Mucosa of descending colon (tissue), 3 donors: ENCODE data around the gene CREB3L1. TPM values are rescaled to one million over a fixed set of nuclear protein-coding genes. Genes with fewer than 3 reads are reported as not detected.
A peak's percentile ranks its signal among the peaks of the same experiment; 100 is the strongest.

Experiments
- ATAC-seq: fragments of 200-7000 bp; cut with Tn5 transposase; one replicate; pipeline ENCODE4 v1.9.1; 2020; ENCODE audit warnings: mild to moderate bottlenecking, moderate library complexity
- DNase-seq, 3 donors: peaks; one replicate each; pipeline ENCODE4 v3.0.0-alpha.2; 2020
- H3K36me3 ChIP-seq: fragments of 200-600 bp; one replicate; pipeline ENCODE4 v1.8.0; 2021; ENCODE audit warnings: low read depth, mild to moderate bottlenecking
- H3K4me1 ChIP-seq: fragments of 200-600 bp; one replicate; pipeline ENCODE4 v1.8.0; 2021; ENCODE audit warnings: low read depth, mild to moderate bottlenecking
- H3K4me3 ChIP-seq: fragments of 200-600 bp; one replicate; pipeline ENCODE4 v1.8.0; 2021; ENCODE audit warnings: mild to moderate bottlenecking
- H3K9me3 ChIP-seq: fragments of 200-600 bp; one replicate; pipeline ENCODE4 v1.8.0; 2021; ENCODE audit warnings: mild to moderate bottlenecking
- intact Hi-C, 2 donors: fragments of 100-400 bp; cut with DNase I in 1 of 2; cut with micrococcal nuclease in 1 of 2; formaldehyde crosslinking; loops; one replicate each; pipeline versions ENCODE4 v1.11.0 to v1.11.1; 2022; cut with DNase I, micrococcal nuclease
- total RNA-seq, 3 donors: library from RNA; stranded (reverse); fragmentation: NEBNext Ultra II Directional in 2 of 3; extraction: Animal tissue kit (Norgen Biotek cat#: 25700) in 2 of 3; gene quantifications; one replicate each; pipeline versions ENCODE4 v1.2.1 to v1.2.4, GENCODE V29; 2021 to 2023
- TF ChIP-seq, protein P1 (sequence below): fragments of 200-600 bp; IDR thresholded peaks from one replicate; pipeline ENCODE4 v1.8.0; 2022; ENCODE audit warnings: antibody characterized with exemption, mild to moderate bottlenecking
- donor health status: DM: no; HTN: no; CAD: no; lungs with moderate emphysema.
- donor health status: DM: no; HTN: no; CAD: no.
- donor health status: DM: no; HTN: yes; CAD: no.

Gene CREB3L1
- total RNA-seq, 3 donors from 2014 or later, result 52.7 to 140 (median 108) TPM

GRCh38 chr11:46350695-46351094 lies 73.2 kb downstream of the CREB3L1 start:
- Histone ChIP-seq H3K4me3 (no peak overlapping the region), H3K36me3 (no peaks in the 10 kb centered on the region), H3K4me1 (peaks cover 18% of the 10 kb centered on the region), H3K9me3 (no peaks in the 10 kb centered on the region)
- intact Hi-C loops, result no loop called here
- TF ChIP-seq, protein P1, sequence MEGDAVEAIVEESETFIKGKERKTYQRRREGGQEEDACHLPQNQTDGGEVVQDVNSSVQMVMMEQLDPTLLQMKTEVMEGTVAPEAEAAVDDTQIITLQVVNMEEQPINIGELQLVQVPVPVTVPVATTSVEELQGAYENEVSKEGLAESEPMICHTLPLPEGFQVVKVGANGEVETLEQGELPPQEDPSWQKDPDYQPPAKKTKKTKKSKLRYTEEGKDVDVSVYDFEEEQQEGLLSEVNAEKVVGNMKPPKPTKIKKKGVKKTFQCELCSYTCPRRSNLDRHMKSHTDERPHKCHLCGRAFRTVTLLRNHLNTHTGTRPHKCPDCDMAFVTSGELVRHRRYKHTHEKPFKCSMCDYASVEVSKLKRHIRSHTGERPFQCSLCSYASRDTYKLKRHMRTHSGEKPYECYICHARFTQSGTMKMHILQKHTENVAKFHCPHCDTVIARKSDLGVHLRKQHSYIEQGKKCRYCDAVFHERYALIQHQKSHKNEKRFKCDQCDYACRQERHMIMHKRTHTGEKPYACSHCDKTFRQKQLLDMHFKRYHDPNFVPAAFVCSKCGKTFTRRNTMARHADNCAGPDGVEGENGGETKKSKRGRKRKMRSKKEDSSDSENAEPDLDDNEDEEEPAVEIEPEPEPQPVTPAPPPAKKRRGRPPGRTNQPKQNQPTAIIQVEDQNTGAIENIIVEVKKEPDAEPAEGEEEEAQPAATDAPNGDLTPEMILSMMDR, result no peak
- no peak for DNase-seq
- ATAC-seq, result no peak

DNA sequence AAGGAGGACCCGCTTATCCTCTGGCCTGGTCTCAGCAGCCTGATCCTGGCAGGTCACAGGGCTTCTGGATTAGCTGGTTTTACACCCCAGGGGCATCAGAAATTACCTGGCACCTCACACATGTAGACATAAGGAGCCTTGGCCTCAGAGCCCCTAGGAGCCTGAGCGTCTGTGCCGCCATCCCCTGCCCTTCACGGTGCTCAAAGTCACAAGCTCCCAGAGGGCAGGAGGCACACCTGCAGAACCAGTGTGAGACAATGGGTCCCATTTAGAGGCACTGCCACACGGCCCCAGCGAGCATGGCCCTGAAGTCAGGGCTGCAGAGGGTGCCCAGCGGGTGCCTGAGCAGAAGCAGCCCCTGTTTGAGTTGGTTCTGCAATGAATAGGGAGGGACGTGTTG lies 73.7 kb downstream of the CREB3L1 start:
- intact Hi-C loops, result no loop called here
- Histone ChIP-seq H3K9me3 (no peaks in the 10 kb centered on the region), H3K4me1 (peaks cover 18% of the 10 kb centered on the region), H3K4me3 (no peak overlapping the region), H3K36me3 (no peaks in the 10 kb centered on the region)
- ATAC-seq (no peak), DNase-seq (no peak)
- TF ChIP-seq, protein P1, result no peak

- Histone ChIP-seq H3K4me1 (peaks cover 18% of the 10 kb centered on the region), H3K36me3 (no peaks in the 10 kb centered on the region), H3K4me3 (no peak overlapping the region), H3K9me3 (no peaks in the 10 kb centered on the region)
- ATAC-seq (no peak), DNase-seq (no peak)
- intact Hi-C loops, result no loop called here
- TF ChIP-seq, protein P1, result no peak
These were observed 74.1 kb downstream of the CREB3L1 start for GRCh38 chr11:46351606-46352005.

DNA sequence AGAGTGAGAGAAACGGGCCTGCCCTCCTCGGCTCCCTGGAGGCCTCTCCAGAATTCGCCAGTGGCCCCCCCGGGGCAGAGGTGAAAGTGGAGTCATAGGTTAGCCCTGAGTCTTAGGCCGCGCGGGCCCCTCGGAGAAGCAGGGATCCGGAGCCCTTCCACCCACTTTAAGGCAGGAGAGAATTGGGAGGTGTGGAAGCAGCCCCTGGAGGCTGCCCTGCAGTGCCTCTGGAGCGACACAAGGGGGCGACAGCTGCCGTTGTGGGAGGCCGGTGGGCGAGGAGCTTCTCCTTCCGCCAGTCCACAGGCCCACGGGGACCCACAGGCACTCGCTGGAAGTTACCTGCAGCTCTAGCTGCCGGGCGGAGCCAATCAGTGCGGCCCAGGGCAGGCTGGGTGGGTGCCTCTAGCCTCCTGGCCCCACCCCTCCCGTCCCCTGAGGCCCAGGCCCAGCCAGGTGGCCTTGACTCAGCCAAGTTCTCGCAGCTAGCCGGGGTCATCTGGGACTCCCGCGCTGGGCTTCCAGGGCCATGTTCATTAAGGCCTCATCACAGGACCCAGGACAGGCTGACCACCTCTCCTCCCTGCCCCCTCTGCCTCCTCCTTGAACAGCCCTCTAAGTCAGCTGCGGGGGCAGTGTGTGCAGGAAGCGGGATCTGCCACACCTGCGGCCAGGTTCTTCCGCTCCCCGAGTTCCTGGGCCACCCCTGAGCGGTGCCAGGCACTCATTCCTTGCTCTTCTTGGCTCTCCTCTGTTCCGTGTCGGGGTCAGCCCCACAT lies 74.8 kb downstream of the CREB3L1 start:
- peaks cover 18% of the 10 kb centered on the region for H3K4me1 ChIP-seq
- no peaks in the 10 kb centered on the region for H3K36me3 ChIP-seq
- peak in 2 of 3 donors; percentile 51 to 81 for DNase-seq
- no peak overlapping the region for H3K4me3 ChIP-seq
- TF ChIP-seq, protein P1, result peak; percentile 55
- peak; percentile 16 for ATAC-seq
- intact Hi-C loops, result no loop called here
- no peaks in the 10 kb centered on the region for H3K9me3 ChIP-seq

DNA sequence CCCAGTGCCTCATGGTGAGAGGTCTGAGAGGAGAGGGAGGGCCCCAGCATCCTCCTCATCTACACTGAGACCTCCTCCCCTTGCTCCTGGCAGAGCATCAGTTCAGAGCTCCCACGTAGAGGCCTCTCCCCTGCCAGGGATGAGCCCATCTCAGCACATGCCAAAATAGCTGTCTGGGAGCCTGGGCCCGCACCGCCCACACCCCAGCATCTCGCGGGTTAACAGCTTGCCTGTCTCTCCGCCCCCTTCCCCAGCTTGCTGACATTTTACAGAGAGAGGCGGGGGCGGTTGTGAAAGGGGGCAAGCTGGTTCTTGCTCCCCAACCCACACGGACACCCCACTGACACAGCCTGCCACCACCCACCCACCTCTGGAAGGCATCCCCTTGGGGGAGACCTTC lies 76.2 kb downstream of the CREB3L1 start:
- Histone ChIP-seq H3K36me3 (no peaks in the 10 kb centered on the region), H3K4me3 (no peak overlapping the region), H3K4me1 (peaks cover 12% of the 10 kb centered on the region), H3K9me3 (no peaks in the 10 kb centered on the region)
- TF ChIP-seq, protein P1, result no peak
- ATAC-seq, result no peak
- intact Hi-C loops, result no loop called here
- DNase-seq, result no peak
